Right hindlimb (tissue), 1 donor: ENCODE results near the gene PHF24.
"Not testable (repeated sequence)": the region's sequence is repeated elsewhere in the genome, so short reads cannot be mapped to it uniquely, and the experiment has no call there.

ENCODE experiments used
- DNase-seq: peaks from one replicate; pipeline ENCODE4 v3.0.0-alpha.2; 2018

The PHF24 gene

GRCh38 chr9:34998266-34998665 lies 40.2 kb downstream of the PHF24 start:
- no peak for DNase-seq

GRCh38 chr9:34999576-34999975 lies 41.5 kb downstream of the PHF24 start:
- no peak for DNase-seq

- DNase-seq: no peak
These were observed 42.6 kb downstream of the PHF24 start for GRCh38 chr9:35000535-35001284.

GRCh38 chr9:35001285-35001677 lies 43.2 kb downstream of the PHF24 start:
- no peak for DNase-seq

GRCh38 chr9:35001803-35002502 lies 43.9 kb downstream of the PHF24 start:
- DNase-seq: no peak

GRCh38 chr9:35002623-35003022 lies 44.5 kb downstream of the PHF24 start:
- no peak for DNase-seq

GRCh38 chr9:35004299-35004698 lies 46.2 kb downstream of the PHF24 start:
- DNase-seq: not testable (repeated sequence)

GRCh38 chr9:35010351-35010958 lies 52.4 kb downstream of the PHF24 start:
- no peak for DNase-seq

GRCh38 chr9:35014517-35014916 lies 56.4 kb downstream of the PHF24 start:
- DNase-seq: no peak

GRCh38 chr9:35023443-35023842 lies 65.4 kb downstream of the PHF24 start:
- DNase-seq: not testable (repeated sequence)

GRCh38 chr9:35026671-35027070 lies 68.6 kb downstream of the PHF24 start:
- no peak for DNase-seq

GRCh38 chr9:35027374-35027773 lies 69.3 kb downstream of the PHF24 start:
- no peak for DNase-seq

- DNase-seq: no peak
These were observed 69.8 kb downstream of the PHF24 start for GRCh38 chr9:35027860-35028259.

- DNase-seq: no peak
These were observed 70.3 kb downstream of the PHF24 start for GRCh38 chr9:35028341-35028740.

GRCh38 chr9:35029241-35029640 lies 71.2 kb downstream of the PHF24 start:
- DNase-seq: no peak

- no peak for DNase-seq
These were observed 71.8 kb downstream of the PHF24 start for GRCh38 chr9:35029852-35030251.
